ENCODE results near the gene ATP5F1D. TPM values are rescaled to one million over a fixed set of nuclear protein-coding genes. Genes with fewer than 3 reads are reported as not detected.

Gene ATP5F1D
- total RNA-seq, 1 donor from 2014 or later, result 167 TPM

- Mint-ChIP-seq H3K27ac (ENCODE audit: unreplicated experiment) (peak overlapping the region; percentile 95), H3K9me3 (ENCODE audit: unreplicated experiment) (no peaks in the 10 kb centered on the region), H3K36me3 (ENCODE audit: unreplicated experiment) (peaks cover 31% of the 10 kb centered on the region), H3K4me3 (ENCODE audit: unreplicated experiment) (peak overlapping the region; percentile 10), H3K4me1 (ENCODE audit: unreplicated experiment) (peaks cover 69% of the 10 kb centered on the region), H3K27me3 (ENCODE audit: unreplicated experiment) (no peaks in the 10 kb centered on the region)
- no peak for TF ChIP-seq CTCF (IDR thresholded peaks at IDR 0.05)
- no peak for DNase-seq (ENCODE audit: extremely low spot score, unreplicated experiment)
Observed at GRCh38 chr19:1256646-1257474, 15.3 kb downstream of the ATP5F1D start.

DNA sequence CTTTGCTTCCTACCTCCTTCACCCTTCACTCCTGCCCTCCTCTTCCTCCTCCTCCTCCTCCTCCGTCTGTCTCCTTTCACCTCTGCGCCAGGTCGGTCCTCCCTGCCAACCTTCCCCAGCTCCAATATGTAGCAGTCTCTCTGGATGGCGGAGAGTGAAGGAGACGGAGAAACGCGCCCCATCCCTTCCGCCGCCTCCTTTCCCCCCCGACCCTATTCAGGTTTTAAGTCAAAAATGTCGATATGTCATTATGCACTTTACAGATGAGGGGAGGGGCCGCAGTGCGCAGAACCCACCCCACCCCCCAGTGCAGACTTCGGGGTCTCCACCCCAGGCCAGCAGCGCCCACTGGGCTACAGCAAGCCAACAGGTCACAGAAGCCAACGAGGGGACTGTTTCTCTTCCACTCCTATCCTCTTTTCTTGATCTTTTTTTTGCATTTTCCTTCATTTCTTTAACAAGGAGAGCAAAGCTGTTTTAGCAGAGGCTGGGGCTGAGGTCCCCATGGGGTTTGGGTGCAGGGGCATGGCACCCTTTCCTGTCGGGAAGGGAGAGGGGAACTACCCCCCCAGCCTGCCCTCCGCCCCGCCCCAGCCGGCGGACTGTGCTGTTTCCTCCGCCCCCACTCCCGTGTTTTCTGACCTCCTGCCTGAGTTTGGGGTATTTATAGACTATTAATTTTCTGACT lies 16.1 kb downstream of the ATP5F1D start:
- peak overlapping the region; percentile 95 for H3K27ac Mint-ChIP-seq (ENCODE audit: unreplicated experiment)
- H3K27me3 Mint-ChIP-seq (ENCODE audit: unreplicated experiment), result no peaks in the 10 kb centered on the region
- peaks cover 72% of the 10 kb centered on the region for H3K4me1 Mint-ChIP-seq (ENCODE audit: unreplicated experiment)
- peaks cover 27% of the 10 kb centered on the region for H3K36me3 Mint-ChIP-seq (ENCODE audit: unreplicated experiment)
- no peak for TF ChIP-seq CTCF (IDR thresholded peaks at IDR 0.05)
- no peaks in the 10 kb centered on the region for H3K9me3 Mint-ChIP-seq (ENCODE audit: unreplicated experiment)
- H3K4me3 Mint-ChIP-seq (ENCODE audit: unreplicated experiment), result peak overlapping the region; percentile 18
- DNase-seq (ENCODE audit: extremely low spot score, unreplicated experiment), result no peak

- Mint-ChIP-seq H3K27me3 (ENCODE audit: unreplicated experiment) (no peaks in the 10 kb centered on the region), H3K4me3 (ENCODE audit: unreplicated experiment) (peak overlapping the region; percentile 14), H3K27ac (ENCODE audit: unreplicated experiment) (peak overlapping the region; percentile 95), H3K36me3 (ENCODE audit: unreplicated experiment) (peaks cover 27% of the 10 kb centered on the region), H3K9me3 (ENCODE audit: unreplicated experiment) (no peaks in the 10 kb centered on the region), H3K4me1 (ENCODE audit: unreplicated experiment) (peaks cover 77% of the 10 kb centered on the region)
- DNase-seq (ENCODE audit: extremely low spot score, unreplicated experiment), result no peak
- no peak for TF ChIP-seq CTCF (IDR thresholded peaks at IDR 0.05)
Observed at GRCh38 chr19:1258163-1258492, 16.6 kb downstream of the ATP5F1D start.

DNA sequence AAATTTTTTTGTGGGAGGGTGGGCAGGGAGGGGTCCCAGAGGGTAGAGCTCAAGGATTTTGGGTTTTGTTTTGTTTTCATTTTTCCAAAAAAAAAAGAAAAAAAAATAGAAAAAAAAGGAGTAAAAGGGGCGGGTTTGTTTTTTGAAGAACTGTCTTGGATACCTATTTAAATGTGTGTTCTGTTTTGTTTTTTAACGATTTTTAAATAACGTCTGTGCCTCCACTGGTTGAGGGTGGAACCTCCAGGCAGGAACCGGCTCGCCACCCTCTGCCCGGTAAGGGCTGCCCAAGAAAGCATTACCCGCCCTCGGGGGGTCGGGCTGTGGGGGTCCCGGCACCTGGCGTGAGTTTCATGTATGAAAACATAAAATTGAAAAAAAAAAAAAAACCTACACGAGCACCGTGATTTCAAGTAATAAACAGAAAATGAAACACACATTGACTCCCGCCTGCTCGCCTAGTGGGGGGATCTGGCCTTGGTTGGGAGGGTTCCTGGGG lies 17.2 kb downstream of the ATP5F1D start:
- peak overlapping the region; percentile 95 for H3K27ac Mint-ChIP-seq (ENCODE audit: unreplicated experiment)
- H3K9me3 Mint-ChIP-seq (ENCODE audit: unreplicated experiment), result no peaks in the 10 kb centered on the region

More for the DNA sequence above, 17.2 kb downstream of the ATP5F1D start:
- peak overlapping the region; percentile 53 for H3K4me3 Mint-ChIP-seq (ENCODE audit: unreplicated experiment)
- H3K27me3 Mint-ChIP-seq (ENCODE audit: unreplicated experiment), result no peaks in the 10 kb centered on the region
- H3K4me1 Mint-ChIP-seq (ENCODE audit: unreplicated experiment), result peaks cover 77% of the 10 kb centered on the region
- TF ChIP-seq CTCF (IDR thresholded peaks at IDR 0.05), result no peak
- peaks cover 27% of the 10 kb centered on the region for H3K36me3 Mint-ChIP-seq (ENCODE audit: unreplicated experiment)
- no peak for DNase-seq (ENCODE audit: extremely low spot score, unreplicated experiment)
